GM19372 (cell line): ENCODE data around the gene EGR4.
"Not testable (repeated sequence)": the region's sequence is repeated elsewhere in the genome, so short reads cannot be mapped to it uniquely, and the experiment has no call there.

Experiments
- ATAC-seq: cut with Tn5 transposase; IDR thresholded peaks from one replicate; pipeline ENCODE4 v1.9.1; 2021; ENCODE audit warnings: mild to moderate bottlenecking, low read depth, moderate library complexity; ENCODE audit not compliant: unreplicated experiment

Gene EGR4

DNA sequence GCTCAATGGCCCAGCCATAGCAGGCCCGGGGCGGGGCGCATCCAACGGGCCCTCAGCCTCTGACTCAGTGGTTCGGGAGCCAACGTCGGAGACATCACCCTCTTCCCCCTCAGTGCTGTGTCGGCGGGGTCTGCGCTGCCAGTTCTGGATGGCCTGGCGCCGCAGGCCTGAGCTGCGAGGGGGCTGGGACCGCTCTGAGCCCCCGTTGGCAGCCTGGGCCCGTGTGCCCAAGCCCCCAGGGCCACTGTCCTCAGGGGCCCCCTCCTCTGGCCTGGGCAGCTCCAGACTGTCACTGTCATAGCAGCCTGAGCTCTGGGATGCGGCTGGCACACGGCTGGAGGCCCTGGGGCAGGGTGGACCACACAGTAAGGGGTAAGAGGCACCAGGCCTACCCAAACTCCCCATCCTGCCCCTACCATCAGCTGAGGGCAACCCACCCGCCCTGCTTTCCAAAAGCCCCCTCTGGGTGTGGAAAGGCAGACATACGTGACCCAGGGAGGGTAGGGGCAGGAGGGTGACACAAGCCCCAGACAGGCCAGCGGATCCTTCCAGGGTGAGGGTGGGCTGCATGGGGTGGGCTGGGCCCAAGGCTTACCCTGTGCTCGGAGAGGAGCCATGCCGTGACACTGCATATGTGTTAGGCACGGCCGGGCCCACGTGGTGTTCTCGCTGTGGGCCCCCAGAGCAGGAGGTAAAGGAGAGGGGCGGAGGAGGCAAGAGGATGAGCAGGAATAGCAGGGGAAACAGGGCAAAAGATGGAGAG is 27.9 kb downstream of the EGR4 start:
- ATAC-seq = no peak

DNA sequence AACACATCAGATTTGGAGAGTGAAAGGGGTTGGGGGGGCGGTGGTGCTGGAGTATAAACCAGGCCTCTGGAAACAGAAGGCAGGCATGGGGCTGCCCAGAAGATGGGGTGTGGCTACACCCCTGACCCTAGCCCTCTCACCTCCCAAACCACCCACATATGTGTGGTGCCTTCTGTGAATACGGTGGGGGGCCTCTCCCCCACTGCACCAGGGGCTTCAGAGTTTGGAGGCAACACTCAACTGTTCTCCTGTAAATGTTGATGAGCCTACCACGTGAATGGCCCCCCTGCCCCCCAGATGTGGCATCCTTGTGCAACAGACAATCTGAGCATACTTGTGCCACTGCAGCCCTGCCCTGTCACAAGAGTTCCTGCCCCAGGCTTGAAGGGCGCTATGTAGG is 28.6 kb downstream of the EGR4 start:
- ATAC-seq = no peak

GRCh38 chr2:73264332-73264606 is 29.1 kb downstream of the EGR4 start:
- no peak for ATAC-seq

DNA sequence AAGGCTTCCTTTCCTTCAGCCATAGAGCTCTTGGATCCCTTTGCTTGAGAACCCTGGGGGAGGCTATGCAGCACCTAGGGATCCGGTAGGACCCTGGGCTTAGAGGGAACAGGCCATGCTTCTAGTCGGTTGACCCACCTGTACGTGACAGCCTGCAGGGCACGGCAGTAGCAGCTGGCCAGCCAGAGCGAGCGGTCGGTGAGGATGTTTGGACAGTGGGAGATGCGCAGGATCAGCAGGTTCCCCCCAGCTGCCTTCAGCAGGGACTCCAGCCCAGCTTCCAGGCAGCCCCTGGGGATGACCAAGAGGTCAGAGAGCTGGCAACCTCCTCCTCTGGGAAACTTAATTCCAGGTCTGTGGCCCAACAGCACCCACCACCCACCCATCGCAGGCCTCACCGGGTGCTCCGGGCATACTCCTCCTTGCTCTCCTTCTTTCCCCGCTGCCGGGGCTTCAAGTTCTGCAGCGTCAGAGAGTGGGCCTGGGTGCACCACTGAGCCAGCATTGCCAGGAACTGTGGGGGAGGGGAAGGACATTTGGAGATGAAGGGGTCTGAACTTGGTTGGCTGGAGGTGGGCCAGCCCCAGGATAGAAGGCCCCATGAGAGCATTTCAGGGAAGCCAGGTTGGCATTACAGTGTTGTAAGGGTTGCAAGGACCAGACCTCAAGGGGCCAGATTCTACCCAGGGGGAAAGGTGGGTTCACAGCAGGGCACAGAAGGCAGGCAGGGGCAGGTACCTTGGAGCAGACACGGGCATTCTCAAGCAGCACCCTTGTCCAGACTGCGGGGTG is 29.6 kb downstream of the EGR4 start:
- ATAC-seq = no peak

DNA sequence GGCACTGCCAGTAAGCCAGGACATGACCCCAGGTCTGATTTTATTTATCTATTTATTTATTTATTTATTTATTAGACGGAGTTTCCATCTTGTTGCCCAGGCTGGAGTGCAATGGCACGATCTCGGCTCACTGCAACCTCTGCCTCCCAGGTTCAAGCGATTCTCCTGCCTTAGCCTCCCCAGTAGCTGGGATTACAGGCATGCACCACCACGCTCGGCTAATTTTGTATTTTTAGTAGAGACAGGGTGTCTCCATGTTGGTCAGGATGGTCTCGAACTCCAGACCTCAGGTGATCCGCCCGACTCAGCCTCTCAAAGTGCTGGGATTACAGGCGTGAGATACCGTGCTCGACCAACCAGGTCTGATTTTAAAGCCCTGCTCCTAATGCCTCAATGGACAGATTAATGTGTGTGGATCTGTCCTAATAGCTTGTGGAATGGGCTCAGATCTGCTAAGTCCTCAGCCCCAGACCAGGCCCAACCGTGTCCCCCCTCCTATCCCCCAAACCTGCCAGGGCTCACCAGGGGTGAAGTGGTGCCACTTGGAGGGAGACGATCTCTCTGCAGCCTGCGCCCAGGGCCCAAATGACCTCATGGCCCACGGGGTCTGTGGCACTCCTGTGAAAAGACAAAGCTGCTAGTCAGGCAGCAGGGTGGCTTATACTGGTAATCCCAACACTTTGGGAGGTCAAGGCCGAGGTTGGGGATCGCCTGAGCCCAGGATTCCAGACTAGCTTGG is 30.5 kb downstream of the EGR4 start:
- ATAC-seq = not testable (repeated sequence)

GRCh38 chr2:73262108-73262651 is 31.2 kb downstream of the EGR4 start:
- no peak for ATAC-seq

- ATAC-seq = no peak
Observed at GRCh38 chr2:73260338-73260984, 32.9 kb downstream of the EGR4 start.

DNA sequence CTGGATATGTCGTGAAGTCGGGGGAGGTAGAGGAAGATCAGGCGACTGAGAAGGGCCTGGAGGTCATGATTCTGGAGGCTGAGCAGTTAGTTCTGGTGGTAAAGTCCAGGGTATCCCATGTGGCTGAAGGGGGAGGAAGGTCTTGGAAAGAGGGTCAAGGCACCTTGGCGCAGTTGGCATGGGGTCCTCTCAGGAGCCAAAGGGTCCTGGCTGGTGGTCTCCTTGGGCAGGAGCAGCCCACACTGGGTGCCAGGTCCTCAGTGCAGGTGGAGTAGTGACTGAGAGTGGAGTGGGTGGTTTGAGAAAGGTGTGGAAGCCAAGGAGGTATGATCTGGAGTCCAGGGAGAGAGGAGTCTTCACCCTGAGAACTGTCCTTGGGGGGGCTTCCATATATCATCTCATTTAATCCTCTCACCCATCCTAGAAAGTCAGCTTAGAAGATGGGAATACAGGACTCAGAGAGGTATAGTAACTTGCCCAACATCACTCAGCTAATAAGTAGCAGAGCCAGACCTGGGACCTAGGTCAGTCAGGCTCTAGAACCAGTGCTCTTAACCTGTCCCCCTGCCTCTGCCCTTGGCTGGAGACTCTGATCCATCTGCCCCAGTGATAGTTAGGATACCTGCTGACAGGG is 33.5 kb downstream of the EGR4 start:
- no peak for ATAC-seq

DNA sequence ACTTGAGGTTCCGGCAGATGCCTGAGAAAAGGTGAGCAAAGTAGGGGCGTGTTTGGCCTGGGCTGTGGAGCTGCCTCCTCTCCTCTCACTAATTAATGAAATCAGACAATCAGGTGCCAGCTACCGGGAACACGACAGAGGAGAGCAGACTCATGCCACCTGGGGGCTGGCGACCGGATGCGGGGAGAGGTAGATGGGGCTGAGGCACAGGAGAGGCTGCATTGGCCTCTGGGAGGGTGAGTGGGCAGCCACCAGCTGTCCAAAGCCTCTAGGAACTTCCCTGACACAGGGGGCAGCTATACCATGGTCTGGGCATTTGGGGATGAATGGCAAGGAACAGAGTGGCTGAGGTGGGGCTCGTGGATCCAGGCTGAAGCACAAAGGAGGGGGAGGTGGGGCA is 34.1 kb downstream of the EGR4 start:
- ATAC-seq = no peak

GRCh38 chr2:73258913-73259215 is 34.5 kb downstream of the EGR4 start:
- ATAC-seq = no peak

- ATAC-seq = no peak
Observed at GRCh38 chr2:73258186-73258912, 35.0 kb downstream of the EGR4 start.

GRCh38 chr2:73257425-73258125 is 35.8 kb downstream of the EGR4 start:
- ATAC-seq = no peak

DNA sequence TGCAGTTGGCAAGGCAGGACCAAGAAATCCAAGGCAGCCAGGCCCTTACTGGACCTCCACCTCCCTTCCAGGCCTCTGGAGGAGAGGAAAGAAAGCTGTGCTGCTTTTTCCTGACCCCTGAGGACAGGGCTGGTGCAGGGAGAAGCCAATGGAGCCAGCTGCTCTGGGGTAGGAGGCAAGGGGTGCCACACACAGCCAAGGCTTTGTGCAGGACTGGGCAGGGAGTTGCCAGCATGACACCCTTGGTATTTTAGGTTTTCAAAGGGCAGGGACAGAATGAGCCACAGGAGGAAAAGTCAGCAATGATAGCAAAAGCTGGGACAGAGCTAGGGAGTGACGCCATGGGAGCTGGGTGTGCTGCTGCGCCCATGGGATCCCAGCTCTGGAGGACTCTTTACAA is 36.3 kb downstream of the EGR4 start:
- ATAC-seq = no peak

DNA sequence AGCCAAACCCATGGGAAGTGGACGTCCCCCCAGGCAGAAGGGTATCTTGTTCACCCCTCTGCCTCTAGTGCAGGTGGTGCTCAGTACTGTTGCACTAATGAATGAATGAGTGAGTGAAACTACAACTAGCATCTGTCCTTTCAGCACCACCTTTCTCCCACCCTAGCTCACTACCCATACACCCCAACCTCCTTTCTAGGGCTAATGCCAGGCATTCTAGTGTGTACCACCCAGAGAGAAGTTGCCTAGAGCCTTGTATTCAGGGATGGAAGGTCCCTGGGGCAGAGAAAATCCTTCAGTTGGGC is 36.8 kb downstream of the EGR4 start:
- no peak for ATAC-seq

DNA sequence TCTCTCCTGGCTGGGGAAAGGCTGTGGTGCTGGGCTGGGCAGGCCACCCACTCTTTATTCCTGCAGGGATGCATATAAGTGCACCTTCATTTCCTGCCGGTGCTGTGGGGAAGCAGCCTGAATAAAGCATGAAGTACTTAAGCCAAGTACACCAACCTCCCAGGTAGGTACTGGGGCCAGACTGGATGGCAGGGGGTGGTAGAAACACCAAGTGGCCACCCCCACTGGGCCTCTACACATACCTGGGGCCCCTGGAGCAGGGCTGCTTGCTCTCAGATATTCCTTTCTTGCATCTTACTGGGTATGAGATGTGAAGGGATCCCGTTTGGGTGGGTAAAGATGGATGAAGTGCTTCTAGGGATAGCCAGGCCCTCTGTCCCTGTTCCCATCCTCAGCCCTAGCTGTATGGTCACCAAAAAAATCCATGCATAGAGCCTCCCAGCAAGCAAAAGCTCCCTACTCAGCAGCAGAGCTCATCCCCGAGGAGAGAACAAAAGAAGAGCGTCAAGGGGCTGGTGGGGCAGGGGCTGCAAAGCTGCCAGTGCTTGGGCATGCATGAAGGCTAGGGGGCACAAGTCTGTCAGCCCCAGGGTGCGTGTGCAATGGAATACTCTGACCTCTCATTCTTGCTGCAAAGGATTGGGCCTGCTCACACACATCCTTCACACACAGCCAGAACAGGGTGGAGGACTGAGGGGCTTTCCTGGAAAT is 37.3 kb downstream of the EGR4 start:
- no peak for ATAC-seq

GRCh38 chr2:73255007-73255644 is 38.2 kb downstream of the EGR4 start:
- no peak for ATAC-seq

DNA sequence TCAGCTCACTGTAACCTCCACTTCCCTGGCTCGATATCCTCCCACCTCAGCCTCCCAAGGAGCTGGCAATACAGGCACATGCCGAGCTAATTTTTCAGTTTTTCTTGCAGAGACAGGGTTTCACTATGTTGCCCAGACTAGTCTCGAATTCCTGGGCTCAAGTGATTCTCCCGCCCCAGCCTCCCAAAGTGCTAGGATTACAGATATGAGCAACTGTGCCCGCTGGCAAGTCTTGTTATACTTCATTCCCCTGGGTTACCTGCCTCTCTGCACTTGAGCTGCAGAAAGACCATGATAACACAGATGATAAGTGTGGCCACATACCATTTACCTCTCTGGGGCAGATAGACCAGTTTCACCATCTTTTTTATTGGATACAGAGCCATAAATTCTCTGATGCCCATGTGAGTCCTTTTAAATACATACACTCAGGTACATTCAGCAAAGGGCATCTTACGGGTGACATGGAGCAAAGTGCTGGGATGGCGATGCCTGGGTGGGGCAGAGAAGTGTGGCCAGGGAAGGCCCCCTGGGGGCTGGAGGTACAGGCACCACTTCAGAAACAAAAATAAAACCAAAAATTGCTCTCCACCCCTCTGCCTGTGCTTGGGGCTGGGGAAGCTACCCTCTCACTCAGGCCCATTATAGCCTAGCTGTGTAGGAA is 38.9 kb downstream of the EGR4 start:
- ATAC-seq = no peak

DNA sequence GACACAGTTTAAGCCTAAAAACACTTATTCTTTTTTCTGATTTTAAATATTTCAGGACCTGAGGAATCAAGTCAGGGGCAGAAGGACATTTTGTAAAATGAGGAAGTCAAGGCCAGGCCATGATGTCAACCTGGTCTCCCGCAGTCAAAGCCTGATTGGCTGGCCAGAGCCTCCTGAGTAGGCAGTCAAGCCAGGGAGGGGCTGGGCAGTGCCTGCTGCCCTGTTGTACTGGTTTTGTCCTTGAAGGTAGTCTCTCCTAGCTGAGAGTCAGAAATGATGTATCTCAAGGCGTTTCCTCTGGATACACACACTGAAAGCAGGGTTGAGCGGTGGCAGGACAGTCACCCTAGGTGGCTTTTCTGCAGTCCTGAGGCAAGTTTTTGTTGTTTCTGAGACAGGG is 39.4 kb downstream of the EGR4 start:
- ATAC-seq = no peak
